ENCODE results near the gene YY1.

The YY1 gene

DNA sequence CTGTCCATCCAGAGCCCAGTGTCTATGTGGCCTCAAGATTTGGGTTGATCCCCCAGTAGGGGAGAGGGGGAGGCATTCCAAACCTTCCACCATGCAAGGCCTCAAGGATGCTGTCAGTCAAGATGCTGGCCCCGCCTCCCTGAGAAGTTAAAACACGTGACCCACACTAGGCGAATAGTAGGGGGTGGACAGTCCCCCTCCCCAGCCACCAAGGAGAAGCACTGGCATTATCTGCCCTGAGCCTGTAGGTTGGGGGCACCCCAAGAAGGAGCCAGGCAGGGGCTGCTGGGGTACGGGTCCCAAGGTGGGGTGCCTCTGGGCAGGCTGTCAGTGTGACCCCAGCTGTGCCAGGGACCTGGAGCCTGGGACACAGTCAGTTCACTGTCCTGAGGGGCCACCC, 65.0 kb downstream of the YY1 start:
- DNase-seq (ENCODE audit: low read depth): no peak
- TF ChIP-seq, protein P1, sequence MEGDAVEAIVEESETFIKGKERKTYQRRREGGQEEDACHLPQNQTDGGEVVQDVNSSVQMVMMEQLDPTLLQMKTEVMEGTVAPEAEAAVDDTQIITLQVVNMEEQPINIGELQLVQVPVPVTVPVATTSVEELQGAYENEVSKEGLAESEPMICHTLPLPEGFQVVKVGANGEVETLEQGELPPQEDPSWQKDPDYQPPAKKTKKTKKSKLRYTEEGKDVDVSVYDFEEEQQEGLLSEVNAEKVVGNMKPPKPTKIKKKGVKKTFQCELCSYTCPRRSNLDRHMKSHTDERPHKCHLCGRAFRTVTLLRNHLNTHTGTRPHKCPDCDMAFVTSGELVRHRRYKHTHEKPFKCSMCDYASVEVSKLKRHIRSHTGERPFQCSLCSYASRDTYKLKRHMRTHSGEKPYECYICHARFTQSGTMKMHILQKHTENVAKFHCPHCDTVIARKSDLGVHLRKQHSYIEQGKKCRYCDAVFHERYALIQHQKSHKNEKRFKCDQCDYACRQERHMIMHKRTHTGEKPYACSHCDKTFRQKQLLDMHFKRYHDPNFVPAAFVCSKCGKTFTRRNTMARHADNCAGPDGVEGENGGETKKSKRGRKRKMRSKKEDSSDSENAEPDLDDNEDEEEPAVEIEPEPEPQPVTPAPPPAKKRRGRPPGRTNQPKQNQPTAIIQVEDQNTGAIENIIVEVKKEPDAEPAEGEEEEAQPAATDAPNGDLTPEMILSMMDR (IDR thresholded peaks at IDR 0.05; ENCODE audit: low read depth, low read length, missing control alignments): no peak
- H3K4me3 ChIP-seq (ENCODE audit: low read depth, low read length): no peak overlapping the region
- in situ Hi-C loops (cut with HindIII; ENCODE audit: low sequenced_read_pairs): no loop called here

- H3K4me3 ChIP-seq (ENCODE audit: low read depth, low read length): peak overlapping the region; percentile 80
- TF ChIP-seq, protein P1 (IDR thresholded peaks at IDR 0.05; ENCODE audit: low read depth, low read length, missing control alignments): no peak
- DNase-seq (ENCODE audit: low read depth): no peak
- in situ Hi-C loops (cut with HindIII; ENCODE audit: low sequenced_read_pairs): no loop called here
These were observed 65.9 kb downstream of the YY1 start for GRCh38 chr14:100304825-100305323.

GRCh38 chr14:100305324-100306100, 66.6 kb downstream of the YY1 start:
- in situ Hi-C loops (cut with HindIII; ENCODE audit: low sequenced_read_pairs): no loop called here
- DNase-seq (ENCODE audit: low read depth): no peak

DNA sequence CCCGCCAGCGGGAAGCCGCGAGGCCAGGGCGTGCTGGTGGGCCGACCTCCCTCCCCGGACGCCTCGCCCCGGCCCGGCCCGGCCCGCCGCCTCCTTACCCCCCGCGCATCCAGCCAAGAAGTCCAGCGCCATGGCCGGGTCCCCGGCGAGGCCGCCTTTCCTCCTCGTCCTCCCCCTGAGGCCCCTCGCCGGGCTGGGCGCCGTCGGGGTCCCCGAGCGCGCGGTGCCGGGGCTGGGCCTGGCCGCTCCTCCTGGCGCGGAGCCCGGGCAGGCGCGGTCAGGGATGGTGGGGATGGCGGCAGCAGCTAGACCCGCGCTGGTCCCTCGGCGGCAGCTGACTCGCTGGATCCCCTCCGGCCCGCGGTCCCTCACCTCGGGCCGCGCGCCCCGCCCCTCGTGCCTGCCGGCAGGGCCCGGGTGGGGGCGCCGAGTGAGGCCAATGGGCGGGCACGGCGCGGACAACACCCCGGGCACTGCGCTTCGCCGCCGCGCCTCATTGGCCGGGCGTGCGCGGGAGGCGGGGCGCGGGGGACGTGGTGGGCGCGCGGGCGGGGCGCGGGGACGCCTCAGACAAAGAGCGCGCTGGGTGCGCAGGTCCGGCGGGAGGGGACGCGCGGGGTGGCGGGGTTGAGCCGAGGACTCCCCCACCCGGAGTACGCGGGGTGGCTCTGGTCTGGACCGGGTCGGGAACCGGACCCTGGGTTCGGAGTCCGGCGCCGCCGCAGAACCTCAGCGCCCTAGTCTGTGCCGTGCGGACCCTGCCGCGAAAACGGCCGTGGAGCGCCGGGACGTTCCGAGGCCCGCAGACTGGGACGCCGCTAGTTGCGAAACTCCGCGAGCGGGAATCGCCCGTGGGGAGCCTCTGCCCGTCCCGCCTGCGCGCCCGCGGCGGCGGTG, 67.4 kb downstream of the YY1 start, which contains the start of gene SLC25A29:
Gene SLC25A29 (minus strand): TSS at position 344 of the 897 bp plus-strand sequence. CDS start 212 bp downstream, at position 132.
- in situ Hi-C loops (cut with HindIII; ENCODE audit: low sequenced_read_pairs): no loop called here
- peak within 1 kb of the TSS; percentile 80 for H3K4me3 ChIP-seq (ENCODE audit: low read depth, low read length)
- TF ChIP-seq, protein P1 (IDR thresholded peaks at IDR 0.05; ENCODE audit: low read depth, low read length, missing control alignments): no peak
- peak; percentile 48 for DNase-seq (ENCODE audit: low read depth)

More at GRCh38 chr14:100305324-100306100, 66.6 kb downstream of the YY1 start:
- H3K4me3 ChIP-seq (ENCODE audit: low read depth, low read length): peak overlapping the region; percentile 80
- TF ChIP-seq, protein P1 (IDR thresholded peaks at IDR 0.05; ENCODE audit: low read depth, low read length, missing control alignments): no peak

DNA sequence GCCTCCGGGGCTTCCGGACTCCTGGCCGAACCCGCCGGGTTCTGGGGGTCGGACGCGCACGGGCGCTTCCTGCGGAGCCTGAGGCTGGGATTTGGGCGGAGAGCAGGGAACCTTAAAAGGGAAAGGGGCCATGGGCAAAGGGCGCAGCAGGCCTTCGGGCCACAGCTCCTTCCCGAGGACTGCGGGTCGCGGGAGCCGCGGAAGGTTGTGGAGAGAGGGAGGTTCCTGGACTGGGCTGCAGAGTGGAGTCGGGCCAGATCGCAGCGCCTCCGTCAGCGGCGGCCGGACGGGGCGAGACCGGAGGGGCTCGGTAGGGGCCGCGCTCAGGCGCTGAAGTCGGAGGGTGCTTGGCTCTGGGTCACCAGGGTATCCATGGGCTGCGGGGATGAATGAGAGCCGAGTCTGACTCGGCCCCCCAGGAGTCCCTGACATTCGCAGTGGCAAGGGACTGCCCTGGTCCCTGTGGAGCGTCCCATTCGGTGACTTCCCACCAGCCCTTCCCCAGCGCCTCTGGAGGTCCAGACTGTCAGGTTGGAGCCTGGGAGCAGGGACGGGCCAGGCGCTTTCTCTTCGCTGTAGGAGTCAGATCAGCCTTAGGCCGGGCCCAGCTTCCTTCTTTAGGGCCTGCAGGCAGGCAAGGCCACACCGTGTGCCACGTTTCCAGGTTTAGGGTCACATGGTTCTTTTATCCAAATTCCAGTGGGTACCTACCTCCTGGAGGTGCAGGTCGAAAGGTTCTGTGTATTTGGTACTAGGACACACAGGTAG, 68.2 kb downstream of the YY1 start:
- H3K4me3 ChIP-seq (ENCODE audit: low read depth, low read length): peak overlapping the region; percentile 80
- in situ Hi-C loops (cut with HindIII; ENCODE audit: low sequenced_read_pairs): no loop called here
- no peak for DNase-seq (ENCODE audit: low read depth)
- TF ChIP-seq, protein P1 (IDR thresholded peaks at IDR 0.05; ENCODE audit: low read depth, low read length, missing control alignments): no peak

All from astrocyte of the cerebellum (primary cell).